DMS153 (cell line): ENCODE measurements around the gene MAGEH1.
"Not testable (repeated sequence)": the region's sequence is repeated elsewhere in the genome, so short reads cannot be mapped to it uniquely, and the experiment has no call there.

Source experiments
- DNase-seq: peaks from one replicate; lab custom pipeline; 2025; lab: John Stamatoyannopoulos, UW

The MAGEH1 gene, protein sequence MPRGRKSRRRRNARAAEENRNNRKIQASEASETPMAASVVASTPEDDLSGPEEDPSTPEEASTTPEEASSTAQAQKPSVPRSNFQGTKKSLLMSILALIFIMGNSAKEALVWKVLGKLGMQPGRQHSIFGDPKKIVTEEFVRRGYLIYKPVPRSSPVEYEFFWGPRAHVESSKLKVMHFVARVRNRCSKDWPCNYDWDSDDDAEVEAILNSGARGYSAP

DNA sequence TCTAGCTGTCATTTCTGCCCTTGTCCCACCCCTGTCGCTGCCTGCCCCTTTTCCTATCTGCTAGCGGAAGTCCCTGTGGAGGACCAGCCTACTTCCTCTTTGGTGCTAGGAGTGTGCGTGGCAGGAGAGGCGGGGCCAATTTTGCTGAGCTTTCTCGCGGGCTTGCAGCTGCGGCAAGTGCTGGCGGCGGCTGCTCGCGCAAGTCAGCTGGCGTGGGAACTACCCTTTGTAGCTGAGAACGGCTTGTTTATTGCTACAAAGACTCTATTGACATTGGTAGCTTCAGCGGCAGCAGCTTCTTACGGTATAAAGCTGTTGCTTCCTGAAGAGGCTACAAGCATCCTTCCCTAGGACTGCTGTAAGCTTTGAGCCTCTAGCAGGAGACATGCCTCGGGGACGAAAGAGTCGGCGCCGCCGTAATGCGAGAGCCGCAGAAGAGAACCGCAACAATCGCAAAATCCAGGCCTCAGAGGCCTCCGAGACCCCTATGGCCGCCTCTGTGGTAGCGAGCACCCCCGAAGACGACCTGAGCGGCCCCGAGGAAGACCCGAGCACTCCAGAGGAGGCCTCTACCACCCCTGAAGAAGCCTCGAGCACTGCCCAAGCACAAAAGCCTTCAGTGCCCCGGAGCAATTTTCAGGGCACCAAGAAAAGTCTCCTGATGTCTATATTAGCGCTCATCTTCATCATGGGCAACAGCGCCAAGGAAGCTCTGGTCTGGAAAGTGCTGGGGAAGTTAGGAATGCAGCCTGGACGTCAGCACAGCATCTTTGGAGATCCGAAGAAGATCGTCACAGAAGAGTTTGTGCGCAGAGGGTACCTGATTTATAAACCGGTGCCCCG lies at the start of gene MAGEH1:
TSS of gene MAGEH1 (plus strand) at position 138 of the 843 bp plus-strand sequence. CDS start at position 386, 248 bp downstream.
- peak; percentile 72 for DNase-seq

DNA sequence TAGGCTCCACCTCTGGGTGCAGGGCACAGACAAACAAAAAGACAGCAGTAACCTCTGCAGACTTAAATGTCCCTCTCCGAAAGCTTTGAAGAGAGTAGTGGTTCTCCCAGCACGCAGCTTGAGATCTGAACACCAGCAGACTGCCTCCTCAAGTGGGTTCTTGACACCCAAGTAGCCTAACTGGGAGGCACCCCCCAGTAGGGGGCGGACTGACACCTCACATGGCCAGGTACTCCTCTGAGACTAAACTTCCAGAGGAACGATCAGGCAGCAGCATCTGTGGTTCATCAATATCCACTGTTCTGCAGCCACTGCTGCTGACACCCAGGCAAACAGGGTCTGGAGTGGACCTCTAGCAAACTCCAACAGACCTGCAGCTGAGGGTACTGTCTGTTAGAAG lies 24.8 kb upstream of the MAGEH1 start:
- not testable (repeated sequence) for DNase-seq

DNA sequence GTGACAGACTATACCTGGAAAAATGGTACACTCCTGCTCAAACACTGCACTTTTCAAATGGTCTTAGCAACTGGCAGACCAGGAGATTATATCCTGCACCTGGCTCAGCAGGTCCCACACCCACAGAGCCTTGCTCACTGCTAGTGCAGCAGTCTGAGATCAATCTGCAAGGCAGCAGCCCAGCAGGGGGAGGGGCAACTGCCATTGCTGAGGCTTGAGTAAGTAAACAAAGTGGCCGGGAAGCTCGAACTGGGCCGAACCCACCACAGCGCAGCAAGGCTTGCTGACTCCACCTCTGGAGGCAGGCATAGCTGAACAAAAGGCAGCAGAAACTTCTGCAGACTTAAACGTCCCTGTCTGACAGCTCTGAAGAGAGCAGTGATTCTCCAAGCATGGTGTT lies 8.5 kb upstream of the MAGEH1 start:
- DNase-seq: not testable (repeated sequence)

DNA sequence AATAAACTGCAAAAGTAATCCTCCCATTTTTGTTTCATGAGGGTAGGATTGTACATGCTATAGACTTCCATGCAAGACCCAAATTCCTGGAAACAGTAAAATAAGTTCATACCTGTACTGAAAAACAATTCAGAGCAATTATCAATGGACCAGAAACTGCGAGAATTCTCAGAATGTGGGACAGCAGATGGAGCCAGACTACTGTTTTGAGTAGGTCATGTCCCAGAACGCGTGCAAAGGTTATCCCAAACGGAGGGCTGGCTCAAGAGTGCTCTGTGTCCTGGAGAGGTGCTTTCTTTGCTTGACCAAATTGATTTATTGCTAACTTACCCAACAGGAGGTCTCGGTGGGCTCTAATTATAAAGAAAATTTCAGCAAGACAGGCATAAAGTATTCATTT lies 1.7 kb upstream of the MAGEH1 start:
- no peak for DNase-seq

DNA sequence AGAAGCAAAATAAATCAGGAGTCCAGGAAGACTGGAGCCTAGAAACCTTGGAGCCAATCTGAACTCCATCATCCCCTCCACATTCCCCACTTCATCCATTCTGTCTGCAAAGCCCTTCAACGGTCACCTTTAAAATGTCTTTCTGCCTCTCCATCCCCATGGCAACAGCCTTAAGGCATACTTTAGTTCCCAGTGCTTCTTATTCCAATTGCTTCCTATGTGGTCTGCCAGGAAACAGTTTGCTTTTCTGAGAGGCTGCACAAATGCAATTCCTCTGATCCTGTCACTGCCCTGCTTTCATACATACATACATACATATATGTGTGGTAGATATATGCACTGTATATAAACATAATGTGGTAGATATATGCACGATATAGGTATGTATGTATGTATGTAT lies 786 bp upstream of the MAGEH1 start:
- no peak for DNase-seq

DNA sequence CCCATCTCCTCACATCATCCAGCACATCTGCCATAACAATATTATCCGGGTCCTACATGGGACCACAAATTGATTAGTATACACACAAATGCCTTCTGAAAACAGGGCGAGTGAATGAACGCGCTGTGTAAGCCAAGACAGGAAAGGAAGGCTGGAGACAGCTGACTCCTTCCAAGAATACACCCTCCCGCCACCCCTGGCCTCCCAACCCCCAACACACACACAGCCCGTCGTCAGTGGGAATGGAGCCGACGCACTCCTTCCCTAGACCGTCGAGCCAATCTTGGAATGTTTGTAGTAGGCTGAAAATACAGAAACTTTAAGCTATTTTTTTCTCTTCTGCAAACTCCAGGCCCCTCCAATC lies 319 bp upstream of the MAGEH1 start:
- no peak for DNase-seq

DNA sequence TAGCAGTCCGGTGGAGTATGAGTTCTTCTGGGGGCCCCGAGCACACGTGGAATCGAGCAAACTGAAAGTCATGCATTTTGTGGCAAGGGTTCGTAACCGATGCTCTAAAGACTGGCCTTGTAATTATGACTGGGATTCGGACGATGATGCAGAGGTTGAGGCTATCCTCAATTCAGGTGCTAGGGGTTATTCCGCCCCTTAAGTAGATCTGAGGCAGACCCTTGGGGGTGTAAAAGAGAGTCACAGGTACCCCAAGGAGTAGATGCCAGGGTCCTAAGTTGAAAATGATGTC lies 852 bp downstream of the MAGEH1 start:
- no peak for DNase-seq

DNA sequence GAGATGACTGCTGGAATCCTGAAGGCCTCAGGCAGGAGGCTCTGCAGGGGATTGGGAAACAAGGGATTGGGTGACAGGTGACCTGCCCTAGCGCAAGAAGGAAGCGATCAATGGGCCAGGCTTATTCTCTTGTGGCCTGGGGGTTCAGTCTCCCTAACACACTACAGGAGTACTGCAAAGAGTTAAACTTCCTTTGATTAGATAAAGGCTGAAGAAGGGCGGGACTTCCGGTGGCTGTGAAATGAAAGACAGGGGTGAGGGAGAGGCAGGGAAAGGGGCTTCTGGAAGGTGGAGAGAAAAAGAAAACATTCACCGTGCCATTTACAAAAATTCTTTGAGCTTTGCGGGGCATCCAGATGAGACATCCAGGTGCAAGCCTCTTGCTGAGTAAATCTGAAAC lies 3.8 kb downstream of the MAGEH1 start:
- not testable (repeated sequence) for DNase-seq

DNA sequence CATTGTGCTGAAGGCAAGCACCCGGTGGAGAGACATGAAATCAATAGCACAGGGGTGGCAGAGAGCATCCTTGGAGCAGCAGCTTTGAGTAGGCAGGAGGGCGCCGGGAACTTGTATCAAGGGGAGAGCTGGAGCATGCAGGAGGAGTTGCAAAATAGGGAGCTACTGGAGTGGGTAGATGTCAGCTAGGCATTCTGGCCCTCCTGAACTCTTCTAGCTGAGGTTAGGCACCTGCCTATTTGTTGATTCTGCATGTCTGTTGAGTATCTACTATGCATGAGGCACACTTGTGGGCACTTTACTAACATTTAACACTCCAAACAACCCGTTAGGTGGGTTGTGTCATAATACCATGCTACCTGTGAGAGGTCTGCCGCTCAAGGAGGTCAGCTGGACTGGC lies 7.5 kb downstream of the MAGEH1 start:
- DNase-seq: not testable (repeated sequence)

DNA sequence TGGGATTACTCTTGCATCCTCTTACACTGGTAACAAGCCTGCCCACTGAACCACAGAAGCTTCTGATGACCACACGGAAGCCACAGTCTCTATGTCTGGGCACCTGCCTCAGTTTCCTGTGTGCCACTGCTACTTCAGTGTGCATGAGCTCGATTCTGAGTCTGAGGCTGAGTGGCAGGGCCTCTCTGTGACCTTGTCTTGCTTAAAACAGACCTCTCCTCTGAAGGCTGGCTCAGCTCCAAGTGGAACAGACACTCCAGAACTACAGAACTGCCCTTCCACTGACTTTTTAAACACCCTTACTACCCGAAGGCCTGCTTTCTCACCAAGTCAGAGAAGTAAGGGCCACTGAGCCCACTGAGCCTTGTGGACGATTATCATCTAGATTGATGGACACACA lies 8.0 kb downstream of the MAGEH1 start:
- not testable (repeated sequence) for DNase-seq

DNA sequence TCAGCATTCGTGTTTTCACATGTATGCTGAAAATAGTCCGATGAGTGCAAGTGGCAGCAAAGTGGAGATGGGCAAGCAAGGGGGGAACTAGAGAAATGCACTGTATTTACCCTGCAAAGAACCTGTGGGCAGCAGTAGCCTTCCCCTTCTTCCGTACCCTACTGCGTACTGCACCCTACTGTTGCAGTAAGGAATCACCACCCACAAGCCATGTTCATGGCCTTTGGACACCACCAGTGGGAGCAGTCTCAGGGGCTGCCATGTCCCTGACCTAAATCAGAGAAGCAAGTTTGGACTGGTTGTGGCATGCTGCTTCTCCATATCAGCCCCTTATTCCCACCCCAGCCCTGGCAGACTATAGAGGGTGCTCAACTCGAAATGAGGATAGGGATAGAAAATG lies 12.1 kb downstream of the MAGEH1 start:
- DNase-seq: not testable (repeated sequence)

DNA sequence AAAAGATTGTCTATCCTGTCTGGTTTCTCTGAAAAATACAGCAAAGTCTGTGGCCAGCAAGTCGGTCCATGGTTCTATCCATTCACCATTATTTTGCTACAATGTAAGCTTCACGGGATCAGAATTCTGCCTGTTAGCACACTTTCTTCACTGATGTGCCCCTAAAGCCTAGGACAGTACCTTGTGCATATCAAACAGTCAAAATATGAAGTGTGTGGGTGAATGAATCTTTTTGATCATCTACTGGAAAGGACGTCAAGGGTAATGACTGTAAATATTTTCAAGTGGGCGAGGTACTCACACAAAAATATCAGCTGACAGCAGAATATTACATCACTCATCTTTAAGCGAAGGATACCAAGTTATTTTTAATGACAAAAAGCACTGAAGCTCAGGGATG lies 13.2 kb downstream of the MAGEH1 start:
- DNase-seq: not testable (repeated sequence)

DNA sequence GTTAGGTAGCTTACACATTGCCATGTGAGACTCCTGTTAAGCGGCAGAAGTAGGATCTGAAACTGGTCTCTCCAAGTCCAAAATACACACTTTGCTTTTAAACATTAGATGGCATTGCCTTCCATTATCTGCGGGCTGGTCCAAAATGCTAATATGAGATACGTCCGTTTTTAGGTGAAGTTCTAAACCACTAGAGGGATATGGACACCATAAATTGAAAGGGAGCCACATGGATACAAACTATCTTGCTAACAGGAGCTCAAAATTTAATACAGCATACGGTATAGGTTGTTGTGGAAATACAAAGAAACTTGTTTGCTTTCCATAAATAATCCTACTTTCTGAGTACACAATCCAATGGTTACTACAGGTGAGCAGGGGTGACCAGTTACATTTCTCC lies 13.9 kb downstream of the MAGEH1 start:
- DNase-seq: not testable (repeated sequence)

DNA sequence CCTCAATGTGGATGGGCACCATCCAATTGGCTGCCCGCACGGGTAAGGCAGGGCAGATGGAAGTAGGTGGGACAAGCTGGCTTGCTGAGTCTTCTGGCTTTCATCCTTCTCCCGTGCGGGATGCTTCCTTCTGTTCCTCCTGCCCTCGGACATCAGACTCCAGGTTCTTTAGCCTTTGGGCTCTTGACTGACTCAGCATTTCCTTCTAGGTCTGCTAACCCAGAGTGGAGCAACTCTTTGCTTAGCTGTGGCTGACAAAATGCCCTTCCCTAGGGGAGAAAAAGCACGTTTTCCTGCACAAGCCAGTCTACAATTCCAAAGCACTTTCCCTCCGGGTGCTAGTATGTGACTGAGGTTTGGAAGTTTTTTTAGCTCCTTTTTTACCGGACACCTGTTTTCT lies 28.0 kb downstream of the MAGEH1 start:
- DNase-seq: not testable (repeated sequence)

DNA sequence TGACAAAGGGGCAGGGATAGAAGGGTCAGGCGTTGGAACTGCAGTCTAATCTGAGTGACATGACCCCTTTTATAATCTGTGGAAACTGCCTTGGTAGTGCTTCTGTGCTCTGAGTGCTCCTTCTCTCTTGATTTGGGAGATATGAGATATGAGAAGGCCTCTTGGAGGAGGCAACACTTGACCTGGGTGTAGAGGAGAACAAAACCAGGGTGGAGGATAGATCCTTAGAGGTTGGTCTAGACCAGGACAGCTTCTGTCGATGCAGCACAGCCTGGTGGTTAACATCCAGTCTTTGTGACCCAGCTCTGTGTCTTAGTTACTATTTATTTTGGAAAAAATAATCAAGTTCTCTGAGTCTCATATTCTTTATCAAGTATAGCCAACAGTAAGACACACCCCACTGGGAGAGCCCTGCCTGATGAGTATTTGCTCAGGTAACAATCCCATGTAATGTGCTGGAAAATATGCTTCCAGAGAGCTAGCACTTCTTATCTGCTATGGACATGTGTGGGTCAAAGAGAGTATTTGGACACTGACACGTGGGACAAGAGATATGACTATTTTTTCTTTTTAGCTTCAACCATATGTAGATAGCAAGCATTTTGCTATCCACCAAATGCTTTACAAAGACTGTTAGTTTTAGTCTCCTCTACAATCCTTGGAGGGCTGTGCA lies 28.6 kb downstream of the MAGEH1 start:
- no peak for DNase-seq

DNA sequence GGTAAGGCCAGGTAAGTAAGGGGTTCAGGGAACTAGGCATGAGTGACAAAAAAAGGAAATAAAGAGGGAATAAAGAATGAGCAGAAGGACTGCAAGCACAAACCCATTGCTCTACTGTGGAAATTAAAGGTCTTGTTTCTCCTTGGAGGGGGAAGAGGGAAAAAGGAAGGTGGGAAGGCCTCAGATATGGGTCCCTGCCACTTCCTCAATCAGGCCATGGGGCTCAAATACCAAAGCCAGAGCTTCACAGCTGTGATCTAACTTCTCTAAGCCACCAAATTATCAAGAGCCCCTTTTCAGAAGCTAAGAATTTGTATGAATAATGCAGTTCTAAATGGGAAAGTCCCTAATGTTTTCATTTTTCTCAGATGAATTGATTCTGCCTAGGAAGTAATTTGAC lies 33.0 kb downstream of the MAGEH1 start:
- DNase-seq: no peak

DNA sequence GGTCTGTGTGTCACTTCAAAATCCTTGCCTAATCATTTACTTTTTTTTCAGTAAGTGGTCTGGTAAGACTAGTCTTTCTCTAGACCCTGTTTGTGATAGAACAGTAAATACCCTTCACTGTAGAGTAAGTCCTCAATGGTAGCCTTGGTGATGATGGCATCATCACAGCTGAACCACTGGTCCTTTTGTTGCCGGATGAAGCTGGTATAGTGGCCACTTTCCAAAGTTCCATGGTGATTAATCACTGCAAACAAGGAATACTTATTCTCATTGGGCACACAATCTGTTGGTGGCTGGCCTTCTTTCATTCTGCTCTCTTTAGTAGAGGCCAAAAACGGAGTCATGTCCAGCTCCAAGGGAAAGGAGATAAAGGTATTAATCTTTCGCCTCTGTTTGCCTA lies 34.8 kb downstream of the MAGEH1 start:
- no peak for DNase-seq

DNA sequence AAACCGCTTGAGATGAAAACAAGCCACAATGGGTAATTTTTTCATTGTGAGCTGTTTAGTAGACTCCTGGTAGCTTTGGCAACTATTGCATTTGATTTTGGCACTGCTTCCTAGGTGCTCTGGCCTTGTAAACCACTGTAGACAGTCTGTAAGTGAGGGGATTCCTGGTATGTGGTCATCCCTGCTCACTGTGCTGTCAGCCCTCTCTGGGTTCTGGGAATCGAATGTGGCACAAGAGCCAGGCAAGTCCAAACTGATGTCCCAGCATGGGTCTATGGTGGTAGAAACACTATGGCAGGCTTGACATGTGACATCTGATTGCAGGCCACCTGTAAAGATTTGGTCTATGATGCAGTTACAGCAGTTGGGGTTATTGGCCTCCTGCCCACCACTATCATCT lies 35.2 kb downstream of the MAGEH1 start:
- no peak for DNase-seq

DNA sequence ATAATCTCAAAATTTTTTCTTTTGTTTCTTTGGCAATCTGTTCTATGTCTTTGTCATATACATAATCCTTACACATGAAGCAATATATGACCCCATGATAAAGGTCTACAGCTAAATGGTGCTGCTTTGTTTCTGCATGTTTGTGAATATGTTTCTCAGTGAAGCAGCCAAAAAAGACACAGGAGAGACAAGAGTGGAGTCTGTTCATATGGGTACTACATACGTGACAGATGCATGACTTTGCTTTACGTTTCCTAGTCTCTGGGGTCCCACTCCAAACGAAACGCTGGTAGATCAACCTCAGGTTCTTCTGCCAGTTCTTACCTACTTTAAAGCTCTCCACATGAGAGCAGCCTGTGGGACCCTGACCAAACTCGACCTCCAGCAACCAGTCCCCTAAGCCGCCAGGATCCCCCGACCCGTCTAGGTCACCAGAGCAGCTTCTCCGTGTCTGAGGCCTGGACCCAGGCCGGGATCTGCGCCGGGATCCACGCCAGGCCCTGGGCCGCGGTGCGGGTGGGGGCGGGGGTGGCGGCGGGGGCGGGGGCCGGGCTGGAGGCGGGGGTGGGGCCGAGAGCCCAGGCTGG lies 36.2 kb downstream of the MAGEH1 start:
- no peak for DNase-seq

DNA sequence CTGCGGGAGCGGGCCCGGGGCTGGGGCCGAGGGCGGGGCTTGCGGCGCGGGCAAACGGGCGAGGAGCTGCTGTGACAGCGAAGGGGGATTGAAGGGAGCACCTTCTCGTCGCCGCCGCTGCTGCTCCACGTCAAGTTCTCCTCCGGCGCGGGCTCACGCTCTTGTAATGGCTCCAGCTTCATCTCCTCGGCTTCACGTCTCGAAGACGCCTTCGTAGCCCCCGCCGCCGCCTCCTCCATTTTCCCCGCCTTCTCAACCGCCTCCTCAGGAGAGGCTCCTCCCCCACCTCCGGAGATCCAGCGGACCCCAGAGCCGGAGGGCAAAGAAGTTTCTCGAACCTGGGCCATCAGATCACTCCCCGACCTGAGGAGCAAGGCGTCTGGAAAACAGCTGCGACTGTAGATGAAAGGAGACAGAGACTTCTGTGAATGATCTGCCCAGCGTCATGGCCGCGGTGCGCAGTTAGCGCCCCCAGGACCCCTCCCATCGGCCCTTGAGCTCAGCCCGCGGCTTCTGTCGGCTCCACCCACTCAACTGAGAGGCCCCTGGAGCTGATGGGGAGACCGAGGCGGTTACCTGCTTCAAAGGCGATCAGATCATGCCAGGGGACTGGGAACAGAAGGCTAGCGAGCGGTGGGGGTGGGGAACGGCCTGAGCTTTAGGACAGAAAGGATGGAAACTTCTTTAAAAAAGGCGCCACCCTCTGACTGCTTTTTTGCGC lies 36.8 kb downstream of the MAGEH1 start:
- no peak for DNase-seq

DNA sequence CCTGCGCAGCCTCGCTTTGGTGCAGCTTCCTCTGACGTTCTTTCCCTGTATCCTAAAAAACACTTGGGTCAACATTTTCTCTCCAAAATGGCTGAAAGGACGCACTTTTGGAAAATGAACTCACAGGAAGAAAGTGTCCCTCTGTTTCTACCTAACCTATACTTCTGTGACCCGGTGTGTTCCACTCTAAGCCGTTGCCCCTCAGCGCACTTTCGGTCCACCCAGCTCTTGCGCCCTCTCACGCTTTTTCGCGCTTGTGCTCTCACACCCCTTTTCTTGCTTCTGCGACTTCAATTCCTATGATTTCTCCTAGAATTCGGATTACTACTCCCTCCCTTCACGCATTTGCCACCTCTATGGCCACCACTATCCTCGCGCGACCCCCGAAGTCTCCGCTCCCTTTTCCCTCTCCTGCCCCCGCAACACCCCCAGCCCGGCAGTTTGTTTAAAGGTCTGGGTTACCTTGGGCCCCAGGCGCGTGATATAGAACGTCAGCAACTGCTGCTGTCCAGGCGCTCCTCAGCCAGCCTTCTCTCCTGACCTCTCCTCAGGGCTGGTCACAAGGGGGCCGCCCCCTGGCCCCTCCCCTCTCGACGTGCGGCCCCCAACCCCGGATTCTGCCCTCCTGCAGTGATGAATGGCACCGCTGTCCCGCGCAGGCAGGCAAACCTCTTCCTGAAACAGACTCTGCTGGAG lies 37.5 kb downstream of the MAGEH1 start, which contains the start of gene USP51:
TSS of gene USP51 (minus strand) at position 535 of the 696 bp plus-strand sequence. CDS start 909 bp downstream, outside the sequence.
- DNase-seq: no peak
